Neural progenitor cell (in vitro differentiated cells): Measurements from ENCODE around the gene ADK. TPM values are rescaled to one million over a fixed set of nuclear protein-coding genes. Genes with fewer than 3 reads are reported as not detected.

ENCODE experiments used
- DNase-seq: peaks from one replicate; pipeline ENCODE4 v3.0.0-alpha.2; 2016; ENCODE audit warnings: low spot score
- H2AFZ ChIP-seq: fragments of 200-600 bp; sonication (generic); replicated peaks from 2 replicates; pipeline ENCODE4 v1.6.1; 2016; ENCODE audit warnings: antibody characterized with exemption
- H3F3A ChIP-seq: fragments of 200-600 bp; sonication (generic); 2 replicates; pipeline ENCODE4 v1.6.1; 2016; ENCODE audit warnings: antibody characterized with exemption, low read depth
- H3K27ac ChIP-seq: fragments of 200-600 bp; sonication (generic); 2 replicates; pipeline ENCODE4 v1.5.1; 2016; ENCODE audit warnings: mild to moderate bottlenecking
- H3K27me3 ChIP-seq: fragments of 200-600 bp; sonication (generic); 2 replicates; pipeline ENCODE4 v1.6.1; 2016; ENCODE audit warnings: mild to moderate bottlenecking, moderate library complexity
- H3K36me3 ChIP-seq: fragments of 200-600 bp; sonication (generic); 2 replicates; pipeline ENCODE4 v1.5.1; 2016
- H3K4me1 ChIP-seq: fragments of 200-600 bp; sonication (generic); 2 replicates; pipeline ENCODE4 v1.6.1; 2016; ENCODE audit warnings: mixed run types
- H3K4me2 ChIP-seq: fragments of 200-600 bp; sonication (generic); 2 replicates; pipeline ENCODE4 v1.6.1; 2016
- H3K4me3 ChIP-seq: fragments of 200-600 bp; sonication (generic); 2 replicates; pipeline ENCODE4 v1.5.1; 2016
- H3K79me2 ChIP-seq: fragments of 200-600 bp; sonication (generic); 2 replicates; pipeline ENCODE4 v1.6.1; 2016; ENCODE audit warnings: low read depth
- H3K9ac ChIP-seq: fragments of 200-600 bp; sonication (generic); 2 replicates; pipeline ENCODE4 v1.6.1; 2016
- H3K9me3 ChIP-seq: fragments of 200-600 bp; sonication (generic); 2 replicates; pipeline ENCODE4 v1.5.1; 2016; ENCODE audit warnings: low read depth
- H4K20me1 ChIP-seq: fragments of 200-600 bp; sonication (generic); 2 replicates; pipeline ENCODE4 v1.6.1; 2016; ENCODE audit warnings: low read depth
- H3K27ac Mint-ChIP-seq: 3 replicates; pipeline ENCODE4 v1.8.0; 2021; ENCODE audit warnings: mixed read lengths
- H3K27me3 Mint-ChIP-seq: 2 replicates; pipeline ENCODE4 v1.8.0; 2022; ENCODE audit warnings: low read depth, mild to moderate bottlenecking, inconsistent platforms, moderate library complexity, mixed read lengths; ENCODE audit not compliant: insufficient read depth
- H3K36me3 Mint-ChIP-seq: 3 replicates; pipeline ENCODE4 v1.8.0; 2021; ENCODE audit warnings: mixed read lengths
- H3K4me1 Mint-ChIP-seq: 3 replicates; pipeline ENCODE4 v1.8.0; 2021; ENCODE audit warnings: mixed read lengths
- H3K4me3 Mint-ChIP-seq: 3 replicates; pipeline ENCODE4 v1.8.0; 2021; ENCODE audit warnings: mild to moderate bottlenecking, moderate library complexity, mixed read lengths
- H3K9me3 Mint-ChIP-seq: 3 replicates; pipeline ENCODE4 v1.8.0; 2020; ENCODE audit warnings: mixed read lengths
- CTCF ChIP-seq: fragments of 200-600 bp; sonication (generic); IDR thresholded peaks from 2 replicates; pipeline ENCODE4 v1.5.1; 2017; ENCODE audit warnings: antibody characterized with exemption, mild to moderate bottlenecking
- EZH2 ChIP-seq: fragments of 200-600 bp; sonication (generic); IDR thresholded peaks from 2 replicates; pipeline ENCODE4 v1.6.1; 2017; ENCODE audit warnings: antibody characterized with exemption, mild to moderate bottlenecking, moderate library complexity
- EZH2phosphoT487 ChIP-seq: fragments of 200-600 bp; sonication (generic); IDR thresholded peaks from 2 replicates; pipeline ENCODE4 v1.6.1; 2017; ENCODE audit warnings: antibody characterized with exemption
- total RNA-seq: library from RNA; depleted of rRNA; stranded (reverse); fragments of >200 nt; gene quantifications from 2 replicates; pipeline ENCODE4 v1.2.3, GENCODE V29; 2015; ENCODE audit warnings: low replicate concordance

The ADK gene
- total RNA-seq, 1 donor from 2014 or later = 50.9 TPM

GRCh38 chr10:74641659-74642058 lies 490.6 kb downstream of the ADK start:
- H3K36me3 Mint-ChIP-seq = peaks cover 5% of the 10 kb centered on the region
- H3K27ac ChIP-seq = no peak overlapping the region
- TF ChIP-seq CTCF = no peak
- no peak for TF ChIP-seq EZH2
- TF ChIP-seq EZH2phosphoT487 = no peak

GRCh38 chr10:74642901-74643595 lies 492.0 kb downstream of the ADK start:
- no peak overlapping the region for H3K4me3 Mint-ChIP-seq
- H3K27me3 ChIP-seq = no peaks in the 10 kb centered on the region
- H3K9me3 Mint-ChIP-seq = peaks cover 5% of the 10 kb centered on the region

More at GRCh38 chr10:74641659-74642058, 490.6 kb downstream of the ADK start:
- Histone ChIP-seq H3K9ac (no peak overlapping the region), H2AFZ (no peak overlapping the region), H3K4me2 (no peak overlapping the region), H3F3A (peaks cover 21% of the 10 kb centered on the region), H3K4me1 (peaks cover 17% of the 10 kb centered on the region), H3K27me3 (no peaks in the 10 kb centered on the region), H3K4me3 (no peak overlapping the region), H3K36me3 (no peaks in the 10 kb centered on the region), H3K9me3 (no peaks in the 10 kb centered on the region), H3K79me2 (no peaks in the 10 kb centered on the region), H4K20me1 (no peaks in the 10 kb centered on the region)
- Mint-ChIP-seq H3K4me3 (no peak overlapping the region), H3K27me3 (no peaks in the 10 kb centered on the region), H3K4me1 (peaks cover 33% of the 10 kb centered on the region), H3K27ac (no peak overlapping the region), H3K9me3 (peaks cover 5% of the 10 kb centered on the region)
- DNase-seq = no peak

GRCh38 chr10:74643596-74643975 lies 492.6 kb downstream of the ADK start:
- peaks cover 17% of the 10 kb centered on the region for H3K4me1 ChIP-seq
- Mint-ChIP-seq H3K27me3 (no peaks in the 10 kb centered on the region), H3K27ac (no peak overlapping the region), H3K36me3 (peaks cover 5% of the 10 kb centered on the region), H3K4me3 (no peak overlapping the region), H3K4me1 (peaks cover 33% of the 10 kb centered on the region), H3K9me3 (peaks cover 5% of the 10 kb centered on the region)
- no peaks in the 10 kb centered on the region for H3K79me2 ChIP-seq
- DNase-seq = no peak
- no peaks in the 10 kb centered on the region for H3K27me3 ChIP-seq
- no peaks in the 10 kb centered on the region for H3K36me3 ChIP-seq
- H3K4me2 ChIP-seq = no peak overlapping the region
- H3K4me3 ChIP-seq = no peak overlapping the region
- H3K27ac ChIP-seq = no peak overlapping the region
- no peak for TF ChIP-seq EZH2phosphoT487
- no peak for TF ChIP-seq EZH2
- no peak for TF ChIP-seq CTCF
- no peaks in the 10 kb centered on the region for H3K9me3 ChIP-seq
- no peak overlapping the region for H3K9ac ChIP-seq
- H2AFZ ChIP-seq = no peak overlapping the region
- H3F3A ChIP-seq = peaks cover 21% of the 10 kb centered on the region
- H4K20me1 ChIP-seq = no peaks in the 10 kb centered on the region

More at GRCh38 chr10:74642901-74643595, 492.0 kb downstream of the ADK start:
- peaks cover 17% of the 10 kb centered on the region for H3K4me1 ChIP-seq
- TF ChIP-seq CTCF (no peak), EZH2phosphoT487 (no peak), EZH2 (no peak)
- no peak for DNase-seq
- H2AFZ ChIP-seq = no peak overlapping the region
- H4K20me1 ChIP-seq = no peaks in the 10 kb centered on the region
- H3K79me2 ChIP-seq = no peaks in the 10 kb centered on the region
- H3F3A ChIP-seq = peaks cover 21% of the 10 kb centered on the region
- Mint-ChIP-seq H3K4me1 (peaks cover 33% of the 10 kb centered on the region), H3K27me3 (no peaks in the 10 kb centered on the region), H3K27ac (no peak overlapping the region), H3K36me3 (peaks cover 5% of the 10 kb centered on the region)
- no peak overlapping the region for H3K4me2 ChIP-seq
- H3K4me3 ChIP-seq = no peak overlapping the region
- no peak overlapping the region for H3K27ac ChIP-seq
- H3K9me3 ChIP-seq = no peaks in the 10 kb centered on the region
- no peaks in the 10 kb centered on the region for H3K36me3 ChIP-seq
- H3K9ac ChIP-seq = no peak overlapping the region
